Panc1 (cell line): Measurements from ENCODE around the gene KCNN3. TPM values are rescaled to one million over a fixed set of nuclear protein-coding genes. Genes with fewer than 3 reads are reported as not detected.

Experiments used
- ATAC-seq: fragments of 200-7000 bp; cut with Tn5 transposase; 2 replicates; pipeline ENCODE4 v1.9.1; 2020; ENCODE audit warnings: mild to moderate bottlenecking, moderate library complexity
- BruUV-seq: library from RNA; stranded (reverse); fragments of 400-500 nt; replicated peaks from 2 replicates; lab custom pipeline; 2021; lab: Mats Ljungman, UMichigan
- CTCF ChIA-PET: fragments of 300-600 bp; sonication (Branson Sonifier 250); formaldehyde crosslinking; loops from one replicate; lab custom pipeline; 2022; ENCODE audit warnings: antibody characterized with exemption; lab: Charles Lee
- POLR2A ChIA-PET: fragments of 300-600 bp; sonication (Branson Sonifier 250); formaldehyde crosslinking; loops from one replicate; lab custom pipeline; 2022; ENCODE audit warnings: antibody characterized with exemption; lab: Charles Lee
- DNase-seq: peaks from one replicate; pipeline ENCODE4 v3.0.0-alpha.2; 2010; ENCODE audit warnings: low read depth, low spot score
- H3K27ac ChIP-seq: 2 replicates; pipeline ENCODE4 v1.5.1; 2011; ENCODE audit warnings: mild to moderate bottlenecking, low read length, inconsistent platforms
- H3K27me3 ChIP-seq: fragments of 200-500 bp; sonication (Bioruptor generic); 2 replicates; pipeline ENCODE4 v1.6.0; 2014; ENCODE audit warnings: low read length, inconsistent platforms; ENCODE audit not compliant: control insufficient read depth, insufficient read depth
- H3K36me3 ChIP-seq: fragments of 200-500 bp; sonication (Bioruptor generic); 2 replicates; pipeline ENCODE4 v1.5.1; 2014; ENCODE audit warnings: inconsistent platforms, mild to moderate bottlenecking, low read length, moderate library complexity; ENCODE audit not compliant: control insufficient read depth, insufficient read depth
- H3K4me1 ChIP-seq: 2 replicates; pipeline ENCODE4 v1.5.1; 2011; ENCODE audit warnings: inconsistent platforms, mild to moderate bottlenecking, low read length, moderate library complexity; ENCODE audit not compliant: control insufficient read depth, insufficient read depth
- H3K4me3 ChIP-seq, 2 experiments: 2 replicates each; pipeline ENCODE4 v1.5.1; 2011 to 2012; ENCODE audit warnings: low read depth in 2 of 2, low read length in 2 of 2, mild to moderate bottlenecking in 2 of 2, inconsistent platforms in 1 of 2, moderate library complexity in 1 of 2
- H3K9me3 ChIP-seq: fragments of 200-500 bp; sonication (Bioruptor generic); 2 replicates; pipeline ENCODE4 v1.5.1; 2014; ENCODE audit warnings: low read depth, mild to moderate bottlenecking, inconsistent platforms, low read length, moderate library complexity; ENCODE audit not compliant: control insufficient read depth, insufficient read depth
- POLR2AphosphoS5 ChIP-seq: IDR thresholded peaks from 2 replicates; pipeline ENCODE4 v1.6.1; 2012; ENCODE audit warnings: mild to moderate bottlenecking, low read depth, low read length, moderate library complexity
- REST ChIP-seq, 2 experiments: IDR thresholded peaks; 2 replicates each; pipeline ENCODE4 v1.6.1; 2011 to 2012; ENCODE audit warnings: low read depth in 2 of 2, control low read depth in 1 of 2, low read length in 1 of 2, mild to moderate bottlenecking in 1 of 2, moderate library complexity in 1 of 2; ENCODE audit not compliant: insufficient read depth in 1 of 2
- SIN3A ChIP-seq: IDR thresholded peaks from 2 replicates; pipeline ENCODE4 v1.6.1; 2012; ENCODE audit warnings: low read depth, mild to moderate bottlenecking, low read length, moderate library complexity, borderline replicate concordance; ENCODE audit not compliant: insufficient read depth
- TCF7L2 ChIP-seq: IDR thresholded peaks from 2 replicates; pipeline ENCODE4 v1.6.1; 2011; ENCODE audit warnings: mild to moderate bottlenecking, low read depth, low read length, inconsistent platforms
- in situ Hi-C: cut with HindIII; loops from 2 replicates; pipeline ENCODE4 v1.10.0; 2016; ENCODE audit warnings: low sequenced_read_pairs, low pct_unique_long_range_greater_than_20kb
- intact Hi-C: fragments of 100-400 bp; cut with micrococcal nuclease; formaldehyde crosslinking; loops from one replicate; pipeline ENCODE4 v1.10.0; 2022; ENCODE audit not compliant: unreplicated experiment
- total RNA-seq: library from RNA; stranded (reverse); gene quantifications from one replicate; pipeline ENCODE4 v1.2.1, GENCODE V29; 2021; ENCODE audit not compliant: unreplicated experiment
- TF ChIP-seq, protein P1 (sequence below): fragments of 450-650 bp; IDR thresholded peaks from 2 replicates; pipeline ENCODE4 v1.5.1; 2017; ENCODE audit warnings: mild to moderate bottlenecking

The KCNN3 gene
- total RNA-seq, 1 experiment from 2014 or later: 0.05 TPM

- H3K27ac ChIP-seq: no peak overlapping the region
- H3K4me3 ChIP-seq: no peak overlapping the region
- peaks cover 6% of the 10 kb centered on the region for H3K27me3 ChIP-seq
- POLR2A ChIA-PET: interaction anchor here (0.6 kb wide), 1 partner anchor 82 kb away, joined by 3 read pairs; no protein-coding TSS in a partner anchor
- H3K9me3 ChIP-seq: no peaks in the 10 kb centered on the region
- H3K36me3 ChIP-seq: no peaks in the 10 kb centered on the region
- BruUV-seq: no TSS peak
- H3K4me1 ChIP-seq: no peaks in the 10 kb centered on the region
- no peak for DNase-seq
- CTCF ChIA-PET: no interaction called here
- intact Hi-C loops: loop anchor here (10.0 kb wide), 1 partner anchor 187 kb away; the partner anchor contains the start of gene CHRNB2
- TF ChIP-seq, protein P1, sequence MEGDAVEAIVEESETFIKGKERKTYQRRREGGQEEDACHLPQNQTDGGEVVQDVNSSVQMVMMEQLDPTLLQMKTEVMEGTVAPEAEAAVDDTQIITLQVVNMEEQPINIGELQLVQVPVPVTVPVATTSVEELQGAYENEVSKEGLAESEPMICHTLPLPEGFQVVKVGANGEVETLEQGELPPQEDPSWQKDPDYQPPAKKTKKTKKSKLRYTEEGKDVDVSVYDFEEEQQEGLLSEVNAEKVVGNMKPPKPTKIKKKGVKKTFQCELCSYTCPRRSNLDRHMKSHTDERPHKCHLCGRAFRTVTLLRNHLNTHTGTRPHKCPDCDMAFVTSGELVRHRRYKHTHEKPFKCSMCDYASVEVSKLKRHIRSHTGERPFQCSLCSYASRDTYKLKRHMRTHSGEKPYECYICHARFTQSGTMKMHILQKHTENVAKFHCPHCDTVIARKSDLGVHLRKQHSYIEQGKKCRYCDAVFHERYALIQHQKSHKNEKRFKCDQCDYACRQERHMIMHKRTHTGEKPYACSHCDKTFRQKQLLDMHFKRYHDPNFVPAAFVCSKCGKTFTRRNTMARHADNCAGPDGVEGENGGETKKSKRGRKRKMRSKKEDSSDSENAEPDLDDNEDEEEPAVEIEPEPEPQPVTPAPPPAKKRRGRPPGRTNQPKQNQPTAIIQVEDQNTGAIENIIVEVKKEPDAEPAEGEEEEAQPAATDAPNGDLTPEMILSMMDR: no peak
- TF ChIP-seq POLR2AphosphoS5 (no peak), TCF7L2 (no peak), SIN3A (no peak), REST (IDR thresholded peaks at IDR 0.05; ENCODE audit: insufficient read depth in 1 of 2, low read depth in 2 of 2, low read length in 1 of 2) (no peak)
- ATAC-seq: no peak
- in situ Hi-C loops: no loop called here
Observed at GRCh38 chr1:154751690-154752089, 118.4 kb downstream of the KCNN3 start.

DNA sequence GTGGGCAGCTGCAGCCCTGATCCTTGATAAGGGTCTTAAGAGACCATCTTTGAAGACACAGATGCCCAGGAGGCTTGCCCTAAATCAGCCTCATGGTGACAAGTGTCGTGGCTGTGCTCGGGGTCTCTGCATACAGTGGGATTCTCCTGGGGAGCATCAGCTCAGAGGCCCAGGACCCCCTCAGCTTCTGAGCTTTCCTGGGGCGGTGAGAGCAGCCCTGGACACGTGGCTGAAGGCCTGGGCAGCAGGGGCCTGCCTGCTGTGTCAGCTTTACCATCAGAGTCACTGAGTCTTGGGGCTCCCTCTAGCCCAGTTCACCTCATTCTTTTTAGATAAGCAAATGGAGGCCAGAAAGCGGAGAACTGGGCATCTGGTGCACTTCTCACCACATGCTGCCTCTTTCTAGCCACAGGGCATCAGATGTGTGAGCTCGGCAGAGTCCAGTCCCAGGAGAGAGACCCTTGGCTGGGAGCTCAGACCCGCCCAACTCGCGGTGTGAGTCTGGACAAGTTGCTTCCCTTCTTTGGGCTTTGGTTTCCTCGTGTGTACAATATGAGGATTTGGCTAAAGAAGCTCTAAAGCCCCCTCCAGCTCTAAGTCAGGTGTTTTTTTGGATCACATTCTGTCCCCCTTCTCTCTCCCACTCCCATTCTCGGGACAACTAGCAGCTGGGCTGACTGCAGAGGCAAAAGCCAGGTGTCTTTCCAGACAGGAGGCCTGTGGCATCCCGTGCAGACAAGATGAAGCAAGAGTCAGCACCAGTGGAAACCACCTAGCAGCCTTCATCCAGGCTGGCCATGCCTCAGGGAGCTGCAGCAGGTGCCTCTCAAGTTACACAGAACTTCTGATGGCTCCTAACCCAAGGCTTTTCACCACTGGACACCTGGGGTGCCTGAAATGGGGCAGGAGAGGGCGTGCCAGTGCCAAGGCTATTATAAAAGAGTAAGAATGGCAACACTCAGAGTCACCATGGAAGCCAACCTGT is 119.1 kb downstream of the KCNN3 start:
- intact Hi-C loops: loop anchor here (10.0 kb wide), 1 partner anchor 186 kb away; the partner anchor contains the start of gene CHRNB2
- CTCF ChIA-PET: no interaction called here
- POLR2A ChIA-PET: interaction anchor here (0.6 kb wide), 1 partner anchor 82 kb away, joined by 3 read pairs; no protein-coding TSS in a partner anchor
- DNase-seq (no peak), ATAC-seq (no peak)
- in situ Hi-C loops: no loop called here
- Histone ChIP-seq H3K36me3 (no peaks in the 10 kb centered on the region), H3K27me3 (peaks cover 8% of the 10 kb centered on the region), H3K9me3 (no peaks in the 10 kb centered on the region), H3K4me1 (no peaks in the 10 kb centered on the region), H3K27ac (no peak overlapping the region), H3K4me3 (no peak overlapping the region)
- BruUV-seq: no TSS peak
- TF ChIP-seq TCF7L2 (no peak), POLR2AphosphoS5 (no peak), REST (IDR thresholded peaks at IDR 0.05; ENCODE audit: insufficient read depth in 1 of 2, low read depth in 2 of 2, low read length in 1 of 2) (no peak), SIN3A (no peak)
- TF ChIP-seq, protein P1: no peak
